H1 (cell line): ENCODE results near the gene RNF123. TPM values are rescaled to one million over a fixed set of nuclear protein-coding genes. Genes with fewer than 3 reads are reported as not detected.
A peak's percentile ranks its signal among the peaks of the same experiment; 100 is the strongest.

Source experiments
- CTCF ChIA-PET: fragments of 300-600 bp; sonication (Branson Sonifier 250); formaldehyde crosslinking; loops from one replicate; lab custom pipeline; 2021; ENCODE audit not compliant: partially characterized antibody; lab: Charles Lee
- POLR2A ChIA-PET: fragments of 300-600 bp; sonication (Branson Sonifier 250); formaldehyde crosslinking; loops from one replicate; lab custom pipeline; 2021; ENCODE audit warnings: inconsistent platforms; ENCODE audit not compliant: partially characterized antibody; lab: Charles Lee
- DNase-seq, 2 experiments: peaks; one replicate each; pipeline versions ENCODE4 v3.0.0 to v3.0.0-alpha.2; 2010 to 2022; ENCODE audit warnings: low spot score in 2 of 2, low read depth in 1 of 2, mixed read lengths in 1 of 2
- FAIRE-seq: peaks from 2 replicates; lab custom pipeline; 2011; peaks lifted over from hg19 to GRCh38; lab: Jason Lieb, UNC
- H2AFZ ChIP-seq: 2 replicates; pipeline ENCODE4 v1.8.1; 2012; ENCODE audit warnings: low read length, inconsistent platforms
- H2AK5ac ChIP-seq: 2 replicates; pipeline ENCODE4 v1.6.1; 2013; ENCODE audit warnings: low read depth, low read length
- H2BK120ac ChIP-seq: replicated peaks from 2 replicates; pipeline ENCODE3; 2013; ENCODE audit warnings: low read depth, low read length, inconsistent platforms
- H2BK12ac ChIP-seq: 2 replicates; pipeline ENCODE4 v1.6.1; 2013; ENCODE audit warnings: low read depth, low read length
- H2BK15ac ChIP-seq: 2 replicates; pipeline ENCODE4 v1.6.1; 2013; ENCODE audit warnings: low read length
- H2BK20ac ChIP-seq: 2 replicates; pipeline ENCODE4 v1.6.1; 2013; ENCODE audit warnings: low read length
- H2BK5ac ChIP-seq: 2 replicates; pipeline ENCODE4 v1.6.1; 2013; ENCODE audit warnings: low read depth, low read length
- H3K14ac ChIP-seq: 2 replicates; pipeline ENCODE4 v1.6.1; 2013; ENCODE audit warnings: inconsistent platforms; ENCODE audit not compliant: insufficient read length
- H3K18ac ChIP-seq: 2 replicates; pipeline ENCODE4 v1.6.1; 2013; ENCODE audit warnings: low read length; ENCODE audit errors: extremely low read depth
- H3K23ac ChIP-seq: 2 replicates; pipeline ENCODE4 v1.6.1; 2013; ENCODE audit warnings: inconsistent platforms; ENCODE audit not compliant: insufficient read length
- H3K23me2 ChIP-seq: 2 replicates; pipeline ENCODE4 v1.6.1; 2013; ENCODE audit warnings: low read depth, low read length
- H3K27ac ChIP-seq: 2 replicates; pipeline ENCODE4 v1.6.1; 2011; ENCODE audit warnings: low read depth, low read length, inconsistent platforms
- H3K27me3 ChIP-seq, 4 experiments: replicated peaks in 1 of 4; 1 replicate in 1 of 4; 2 replicates in 3 of 4; pipeline versions ENCODE4 v1.6.1 to v1.8.1; 2011 to 2013; ENCODE audit warnings: low read length in 3 of 4, mild to moderate bottlenecking in 3 of 4, inconsistent platforms in 2 of 4, mixed read lengths in 2 of 4, moderate library complexity in 1 of 4; ENCODE audit not compliant: control insufficient read depth in 3 of 4, insufficient read depth in 3 of 4; ENCODE audit errors: extremely low read depth in 1 of 4
- H3K36me3 ChIP-seq, 4 experiments: 2 replicates each; pipeline versions ENCODE4 v1.6.1 to v1.8.1; 2011 to 2013; ENCODE audit warnings: mild to moderate bottlenecking in 4 of 4, low read length in 3 of 4, moderate library complexity in 2 of 4, control low read depth in 1 of 4, inconsistent platforms in 1 of 4; ENCODE audit not compliant: insufficient read depth in 4 of 4, control insufficient read depth in 2 of 4
- H3K4ac ChIP-seq: replicated peaks from 2 replicates; pipeline ENCODE3; 2013; ENCODE audit warnings: low read length, low read depth, mixed read lengths, inconsistent platforms; ENCODE audit not compliant: insufficient read length
- H3K4me1 ChIP-seq, 4 experiments: replicated peaks in 1 of 4; 1 replicate in 1 of 4; 2 replicates in 3 of 4; pipeline versions ENCODE4 v1.6.1 to v1.8.1; 2011 to 2013; ENCODE audit warnings: low read length in 3 of 4, inconsistent platforms in 2 of 4, mixed read lengths in 1 of 4; ENCODE audit not compliant: insufficient read depth in 4 of 4, control insufficient read depth in 3 of 4
- H3K4me2 ChIP-seq, 2 experiments: 2 replicates each; pipeline versions ENCODE4 v1.6.1 to v1.8.1; 2011 to 2013; ENCODE audit warnings: low read depth in 2 of 2, low read length in 2 of 2, control low read depth in 1 of 2, inconsistent platforms in 1 of 2, mild to moderate bottlenecking in 1 of 2; ENCODE audit not compliant: insufficient read depth in 1 of 2
- H3K4me3 ChIP-seq, 4 experiments: fragments of 200-600, 300-600 bp in 1 of 4; sonication (generic), shearing (Covaris generic), sonication (Bioruptor Twin) in 1 of 4; 2 replicates each; pipeline versions ENCODE4 v1.5.1 to v1.8.1; 2011 to 2016; ENCODE audit warnings: low read length in 4 of 4, low read depth in 3 of 4, control low read depth in 2 of 4, inconsistent platforms in 2 of 4, mild to moderate bottlenecking in 2 of 4, mixed read lengths in 1 of 4, moderate library complexity in 1 of 4; ENCODE audit not compliant: insufficient read depth in 2 of 4; ENCODE audit errors: extremely low read depth in 1 of 4
- H3K56ac ChIP-seq: replicated peaks from 2 replicates; pipeline ENCODE3; 2013; ENCODE audit warnings: low read depth, mild to moderate bottlenecking, mixed read lengths, low read length, inconsistent platforms; ENCODE audit not compliant: insufficient read length
- H3K79me1 ChIP-seq: 2 replicates; pipeline ENCODE4 v1.6.1; 2013; ENCODE audit warnings: low read depth, low read length, control low read depth
- H3K79me2 ChIP-seq, 2 experiments: 2 replicates each; pipeline versions ENCODE4 v1.6.1 to v1.8.1; 2012 to 2013; ENCODE audit warnings: low read length in 2 of 2, mild to moderate bottlenecking in 2 of 2, inconsistent platforms in 1 of 2; ENCODE audit not compliant: insufficient read depth in 2 of 2, control insufficient read depth in 1 of 2
- H3K9ac ChIP-seq, 4 experiments: replicated peaks in 1 of 4; 1 replicate in 1 of 4; 2 replicates in 3 of 4; pipeline versions ENCODE4 v1.6.1 to v1.8.1; 2011 to 2013; ENCODE audit warnings: low read depth in 3 of 4, low read length in 3 of 4, control low read depth in 2 of 4, mild to moderate bottlenecking in 2 of 4, moderate library complexity in 2 of 4, inconsistent platforms in 1 of 4; ENCODE audit errors: extremely low read depth in 1 of 4
- H3K9me3 ChIP-seq, 2 experiments: 2 replicates each; pipeline versions ENCODE4 v1.6.1 to v1.8.1; 2012 to 2013; ENCODE audit warnings: mild to moderate bottlenecking in 2 of 2, moderate library complexity in 2 of 2, control low read depth in 1 of 2, inconsistent platforms in 1 of 2, low read depth in 1 of 2, low read length in 1 of 2, mixed read lengths in 1 of 2; ENCODE audit not compliant: insufficient read depth in 2 of 2
- H4K20me1 ChIP-seq, 2 experiments: replicated peaks in 1 of 2; 2 replicates each; pipeline versions ENCODE3 to v1.8.1; 2011 to 2013; ENCODE audit warnings: inconsistent platforms in 2 of 2, low read length in 2 of 2, mild to moderate bottlenecking in 1 of 2; ENCODE audit not compliant: insufficient read depth in 2 of 2, control insufficient read depth in 1 of 2
- H4K5ac ChIP-seq: 2 replicates; pipeline ENCODE4 v1.6.1; 2013; ENCODE audit warnings: low read length, low read depth, mixed read lengths, inconsistent platforms; ENCODE audit not compliant: insufficient read length
- H4K8ac ChIP-seq: 2 replicates; pipeline ENCODE4 v1.8.0; 2013; ENCODE audit warnings: mild to moderate bottlenecking, moderate library complexity, low read length, inconsistent platforms; ENCODE audit not compliant: insufficient read depth; ENCODE audit errors: extremely low read depth
- H4K91ac ChIP-seq: replicated peaks from 2 replicates; pipeline ENCODE3; 2013; ENCODE audit warnings: low read length, mixed read lengths, inconsistent platforms; ENCODE audit not compliant: insufficient read length
- BCL11A ChIP-seq, 2 experiments: IDR thresholded peaks; one replicate each; pipeline ENCODE4 v1.6.1; 2011; ENCODE audit warnings: low read depth in 2 of 2, low read length in 2 of 2, mild to moderate bottlenecking in 2 of 2
- CTCF ChIP-seq, 3 experiments: IDR thresholded peaks; 1 replicate in 2 of 3; 2 replicates in 1 of 3; pipeline versions ENCODE4 v1.5.1 to v1.6.1; 2011; ENCODE audit warnings: low read length in 3 of 3, mild to moderate bottlenecking in 3 of 3, inconsistent platforms in 2 of 3, low read depth in 1 of 3, moderate library complexity in 1 of 3; ENCODE audit not compliant: insufficient read depth in 1 of 3; ENCODE audit errors: control extremely low read depth in 1 of 3
- EGR1 ChIP-seq: IDR thresholded peaks from 2 replicates; pipeline ENCODE4 v1.6.1; 2011; ENCODE audit warnings: low read depth, low read length, borderline replicate concordance
- FOSL1 ChIP-seq: IDR thresholded peaks from 2 replicates; pipeline ENCODE4 v1.6.1; 2011; ENCODE audit warnings: mild to moderate bottlenecking, low read depth, low read length, moderate library complexity; ENCODE audit not compliant: insufficient read depth
- KDM1A ChIP-seq: fragments of 200-600, 300-600 bp; sonication (generic); IDR thresholded peaks from 2 replicates; pipeline ENCODE4 v1.7.1; 2016; ENCODE audit warnings: mild to moderate bottlenecking, low read length, borderline replicate concordance
- MAFK ChIP-seq: IDR thresholded peaks from 2 replicates; pipeline ENCODE4 v1.6.1; 2012; ENCODE audit warnings: low read depth, mild to moderate bottlenecking, improper control_type of control experiment, low read length
- PHF8 ChIP-seq: fragments of 200-600 bp; sonication (generic); conservative IDR thresholded peaks from 2 replicates; pipeline ENCODE4 v1.7.1; 2012; ENCODE audit warnings: low read depth, mild to moderate bottlenecking, inconsistent platforms, low read length, moderate library complexity
- RFX5 ChIP-seq: IDR thresholded peaks from 2 replicates; pipeline ENCODE4 v1.6.1; 2011; ENCODE audit warnings: low read depth, low read length, improper control_type of control experiment, borderline replicate concordance
- RXRA ChIP-seq: IDR thresholded peaks from 2 replicates; pipeline ENCODE4 v1.6.1; 2011; ENCODE audit warnings: low read depth, mild to moderate bottlenecking, low read length, moderate library complexity; ENCODE audit not compliant: insufficient read depth
- SP2 ChIP-seq: IDR thresholded peaks from 2 replicates; pipeline ENCODE4 v1.6.1; 2012; ENCODE audit warnings: mild to moderate bottlenecking, low read length, inconsistent platforms
- SUZ12 ChIP-seq: fragments of 200-600 bp; sonication (generic); IDR thresholded peaks from 2 replicates; pipeline ENCODE4 v1.6.1; 2012; ENCODE audit warnings: mild to moderate bottlenecking, inconsistent platforms, low read length, moderate library complexity, mixed read lengths
- TAF1 ChIP-seq: IDR thresholded peaks from 2 replicates; pipeline ENCODE4 v1.6.1; 2011; ENCODE audit warnings: mild to moderate bottlenecking, low read depth, low read length
- WGBS, 2 experiments: shearing (Covaris generic) in 1 of 2; methylation state at CpG; one replicate each; pipeline versions ENCODE4 v1.1.6 to v1.1.7; 2013 to 2015; ENCODE audit warnings: low lambda C conversion rate in 2 of 2, mixed read lengths in 2 of 2, inconsistent platforms in 1 of 2, low coverage in 1 of 2, missing lambda C conversion rate in 1 of 2; ENCODE audit not compliant: insufficient replicate concordance in 2 of 2, insufficient coverage in 1 of 2, insufficient read length in 1 of 2; ENCODE audit errors: extremely low coverage in 1 of 2, missing lambda C conversion rate in 1 of 2; 5-methylcytosine and 5-hydroxymethylcytosine counted together
- polyA plus RNA-seq, 7 experiments: library from polyadenylated mRNA; depleted of rRNA in 3 of 7; stranded (reverse) in 5 of 7; unstranded in 2 of 7; fragments of >200 nt in 5 of 7; fragments of 200-250 nt in 2 of 7; gene quantifications; 1 replicate in 5 of 7; 2 replicates in 1 of 7; 4 replicates in 1 of 7; pipeline versions ENCODE4 v1.2.1 to v1.2.3, GENCODE V29; 2011 to 2013; ENCODE audit warnings: missing spikeins in 2 of 7, mixed read lengths in 2 of 7
- total RNA-seq: library from RNA; stranded (reverse); fragmentation: NEBNext Ultra II Directional; extraction: Animal tissue kit (Norgen Biotek cat#: 25700); gene quantifications from 2 replicates; pipeline ENCODE4 v1.2.1, GENCODE V29; 2021

Gene RNF123
- total and polyA plus RNA-seq, 2 of the 8 experiments (the other 6 are each of a cell fraction or from before 2014, with no cell fraction given) = 30.5 to 57.7 TPM

GRCh38 chr3:49649576-49649975, 39.8 kb upstream of the RNF123 start:
- WGBS, 2 experiments = 80% methylated on average over 1 of the region's 1 CpG; no CpG with 5 or more reads in 1 of the 2 experiments
- no peak for FAIRE-seq
- TF ChIP-seq SUZ12 = no peak
- no peak for TF ChIP-seq FOSL1
- no peak for TF ChIP-seq MAFK
- no peak for TF ChIP-seq SP2
- no peak for TF ChIP-seq EGR1
- no peak for TF ChIP-seq KDM1A
- no peak for TF ChIP-seq RFX5
- no peak for TF ChIP-seq BCL11A (IDR thresholded peaks at IDR 0.05; ENCODE audit: low read depth in 2 of 2, low read length in 2 of 2)
- no peak for TF ChIP-seq RXRA
- no peak for TF ChIP-seq CTCF (IDR thresholded peaks at IDR 0.05; ENCODE audit: control extremely low read depth in 1 of 3, insufficient read depth in 1 of 3, low read depth in 1 of 3, low read length in 3 of 3)
- TF ChIP-seq PHF8 = no peak
- no peak for TF ChIP-seq TAF1

More at GRCh38 chr3:49649576-49649975, 39.8 kb upstream of the RNF123 start:
- no peaks in the 10 kb centered on the region for H3K23me2 ChIP-seq
- H3K27me3 ChIP-seq = no peaks in the 10 kb centered on the region
- DNase-seq = no peak
- no peak overlapping the region for H2AFZ ChIP-seq
- H4K91ac ChIP-seq = no peak overlapping the region
- ChIA-PET CTCF (interaction anchor here (0.8 to 3.9 kb wide), 5 partner anchors 13 to 110 kb away, joined by 3 to 12 read pairs (median 3); no protein-coding TSS in a partner anchor), POLR2A (interaction anchor here (0.6 kb wide), 1 partner anchor 202 kb away, joined by 3 read pairs; no protein-coding TSS in a partner anchor)
- H3K18ac ChIP-seq = no peak overlapping the region
- H4K8ac ChIP-seq = peak overlapping the region; percentile 80
- no peak overlapping the region for H3K56ac ChIP-seq
- no peak overlapping the region for H3K9ac ChIP-seq
- no peak overlapping the region for H3K14ac ChIP-seq
- H2BK120ac ChIP-seq = no peak overlapping the region
- no peaks in the 10 kb centered on the region; a peak in 1 of 7 replicates for H3K4me1 ChIP-seq
- H3K23ac ChIP-seq = no peak overlapping the region
- H4K20me1 ChIP-seq = no peaks in the 10 kb centered on the region
- 0 out of 2 replicates have a peak overlapping the region, but pooled peaks have one; percentile 31 for H2BK12ac ChIP-seq
- H3K4me3 ChIP-seq = no peak overlapping the region
- no peak overlapping the region for H3K27ac ChIP-seq
- no peaks in the 10 kb centered on the region for H3K9me3 ChIP-seq
- no peak overlapping the region for H3K4me2 ChIP-seq
- no peaks in the 10 kb centered on the region for H3K79me2 ChIP-seq
- no peak overlapping the region for H2BK5ac ChIP-seq
- no peaks in the 10 kb centered on the region; a peak in 1 of 8 replicates for H3K36me3 ChIP-seq
- H3K79me1 ChIP-seq = no peaks in the 10 kb centered on the region
- no peak overlapping the region for H3K4ac ChIP-seq
- H2AK5ac ChIP-seq = no peak overlapping the region
- H2BK15ac ChIP-seq = no peak overlapping the region
- no peak overlapping the region for H2BK20ac ChIP-seq
- no peak overlapping the region for H4K5ac ChIP-seq
